GM23338 (cell line): ENCODE data around the gene ZNF70. TPM values are rescaled to one million over a fixed set of nuclear protein-coding genes. Genes with fewer than 3 reads are reported as not detected.

Experiments
- ATAC-seq: fragments of 200-7000 bp; cut with Tn5 transposase; 3 replicates; pipeline ENCODE4 v1.9.1; 2020
- DNase-seq: peaks from one replicate; pipeline ENCODE4 v3.0.0-alpha.2; 2015; ENCODE audit warnings: low spot score
- H2AFZ ChIP-seq: fragments of 200-600 bp; sonication (generic); 2 replicates; pipeline ENCODE4 v1.8.0; 2016; ENCODE audit warnings: antibody characterized with exemption, mild to moderate bottlenecking, moderate library complexity
- H3F3A ChIP-seq: fragments of 200-600 bp; sonication (generic); replicated peaks from 2 replicates; pipeline ENCODE4 v1.8.0; 2017; ENCODE audit warnings: antibody characterized with exemption, mixed run types, low read depth
- H3K27ac ChIP-seq: fragments of 200-600 bp; sonication (generic); 2 replicates; pipeline ENCODE4 v1.6.1; 2016; ENCODE audit warnings: low read depth
- H3K27me3 ChIP-seq: fragments of 200-600 bp; sonication (generic); 2 replicates; pipeline ENCODE4 v1.8.0; 2016; ENCODE audit warnings: mild to moderate bottlenecking, mixed run types, moderate library complexity; ENCODE audit not compliant: insufficient read depth
- H3K36me3 ChIP-seq: fragments of 200-600 bp; sonication (generic); 2 replicates; pipeline ENCODE4 v1.8.0; 2016; ENCODE audit warnings: mild to moderate bottlenecking; ENCODE audit not compliant: insufficient read depth
- H3K4me1 ChIP-seq: fragments of 200-600 bp; sonication (generic); 2 replicates; pipeline ENCODE4 v1.8.0; 2016; ENCODE audit warnings: mild to moderate bottlenecking, moderate library complexity; ENCODE audit not compliant: insufficient read depth
- H3K4me2 ChIP-seq: fragments of 200-600 bp; sonication (generic); 2 replicates; pipeline ENCODE4 v1.7.1; 2017; ENCODE audit warnings: mixed run types
- H3K4me3 ChIP-seq: fragments of 200-600 bp; sonication (generic); 2 replicates; pipeline ENCODE4 v1.6.1; 2016; ENCODE audit warnings: mixed run types
- H3K79me2 ChIP-seq: fragments of 200-600 bp; sonication (generic); replicated peaks from 2 replicates; pipeline ENCODE4 v1.8.0; 2017; ENCODE audit warnings: mild to moderate bottlenecking; ENCODE audit not compliant: insufficient read depth
- H3K9me2 ChIP-seq: fragments of 200-600 bp; sonication (generic); 2 replicates; pipeline ENCODE4 v1.8.0; 2017; ENCODE audit not compliant: insufficient read depth
- H4K20me1 ChIP-seq: fragments of 200-600 bp; sonication (generic); replicated peaks from 2 replicates; pipeline ENCODE4 v1.8.0; 2017; ENCODE audit warnings: mild to moderate bottlenecking; ENCODE audit not compliant: insufficient read depth
- H3K27ac Mint-ChIP-seq: 2 replicates; pipeline ENCODE4 v1.8.0; 2020; ENCODE audit warnings: inconsistent platforms, mild to moderate bottlenecking, moderate library complexity, mixed read lengths
- H3K27me3 Mint-ChIP-seq: 3 replicates; pipeline ENCODE4 v1.8.0; 2022; ENCODE audit warnings: low read depth, mild to moderate bottlenecking, moderate library complexity, mixed read lengths, inconsistent platforms; ENCODE audit not compliant: insufficient read depth, poor library complexity
- H3K36me3 Mint-ChIP-seq: 3 replicates; pipeline ENCODE4 v1.8.0; 2021; ENCODE audit warnings: low read depth, mild to moderate bottlenecking, inconsistent platforms, moderate library complexity, mixed read lengths
- H3K4me1 Mint-ChIP-seq: 3 replicates; pipeline ENCODE4 v1.8.0; 2020; ENCODE audit warnings: mild to moderate bottlenecking, inconsistent platforms, mixed read lengths
- H3K4me3 Mint-ChIP-seq: 3 replicates; pipeline ENCODE4 v1.8.0; 2021; ENCODE audit warnings: moderate library complexity, mild to moderate bottlenecking, inconsistent platforms, mixed read lengths
- H3K9me3 Mint-ChIP-seq: 3 replicates; pipeline ENCODE4 v1.8.0; 2020; ENCODE audit warnings: moderate library complexity, mild to moderate bottlenecking, inconsistent platforms, mixed read lengths
- JUNB ChIP-seq: IDR thresholded peaks from one replicate; pipeline ENCODE4 v1.6.1; 2016; ENCODE audit warnings: antibody characterized with exemption; ENCODE audit not compliant: unreplicated experiment
- NANOG ChIP-seq: IDR thresholded peaks from 2 replicates; pipeline ENCODE4 v1.6.1; 2016; ENCODE audit warnings: antibody characterized with exemption, borderline replicate concordance
- POLR2AphosphoS5 ChIP-seq: IDR thresholded peaks from 2 replicates; pipeline ENCODE4 v1.6.1; 2016; ENCODE audit warnings: antibody characterized with exemption, low read depth
- STAT1 ChIP-seq: IDR thresholded peaks from one replicate; pipeline ENCODE4 v1.6.1; 2016; ENCODE audit warnings: antibody characterized with exemption; ENCODE audit not compliant: unreplicated experiment
- polyA plus RNA-seq: library from polyadenylated mRNA; unstranded; fragments of >200 nt; fragmentation: Nextera tagmentation; extraction: Ambion mirVana; gene quantifications from 2 replicates; pipeline ENCODE4 v1.2.1, GENCODE V29; 2016
- total RNA-seq: library from RNA; depleted of rRNA; stranded (reverse); fragments of >200 nt; shearing (Covaris generic); gene quantifications from 2 replicates; pipeline ENCODE4 v1.2.3, GENCODE V29; 2014
- TF ChIP-seq, protein P1 (sequence below): fragments of 250-450 bp; sonication (Bioruptor Pico); IDR thresholded peaks from 2 replicates; pipeline ENCODE4 v1.5.0; 2020; ENCODE audit warnings: mild to moderate bottlenecking, moderate library complexity
- TF ChIP-seq, protein P2 (sequence below), 2 experiments: fragments of 200-600 bp in 1 of 2; sonication (generic) in 1 of 2; conservative IDR thresholded peaks; 2 replicates each; pipeline versions ENCODE4 v1.5.1 to v1.6.1; 2016 to 2017; ENCODE audit warnings: antibody characterized with exemption in 2 of 2, low read depth in 2 of 2, mild to moderate bottlenecking in 2 of 2, moderate library complexity in 1 of 2
- TF ChIP-seq, protein P3 (sequence below): IDR thresholded peaks from one replicate; pipeline ENCODE4 v1.6.1; 2018; ENCODE audit warnings: antibody characterized with exemption; ENCODE audit not compliant: unreplicated experiment
- TF ChIP-seq, protein P4 (sequence below): IDR thresholded peaks from 2 replicates; pipeline ENCODE4 v1.6.1; 2016; ENCODE audit warnings: antibody characterized with exemption

ZNF70 gene
- total and polyA plus RNA-seq, 2 experiments from 2014 or later: 0.45 to 2.6 TPM

DNA sequence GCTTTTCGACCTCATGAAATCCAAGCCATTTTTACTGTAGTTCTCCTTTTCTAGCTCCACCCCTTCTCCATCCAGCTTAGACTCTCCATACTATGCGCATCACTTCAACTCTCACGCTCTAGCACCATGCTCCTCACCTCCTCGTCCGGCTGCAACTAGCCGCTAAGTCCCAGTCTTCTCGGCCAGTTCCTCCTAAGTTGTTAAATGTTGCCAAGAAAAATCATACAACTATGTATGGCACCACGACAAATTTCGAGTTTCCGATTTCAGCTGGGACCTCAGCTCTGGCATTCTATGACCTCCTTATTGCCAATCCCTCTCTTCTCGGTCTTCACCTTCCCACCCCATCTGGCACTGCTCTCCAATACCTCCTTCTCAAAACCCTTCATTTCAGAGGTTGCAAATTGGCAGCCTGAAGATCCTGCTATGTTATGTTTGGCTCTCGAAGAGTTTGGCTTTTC is 1.0 kb downstream of the ZNF70 start:
- DNase-seq (no peak), ATAC-seq (no peak)
- peaks cover 7% of the 10 kb centered on the region for H3K36me3 Mint-ChIP-seq
- Histone ChIP-seq H2AFZ (no peak overlapping the region), H3K36me3 (no peaks in the 10 kb centered on the region), H4K20me1 (no peaks in the 10 kb centered on the region), H3K27me3 (no peaks in the 10 kb centered on the region), H3K4me3 (peak overlapping the region; percentile 91), H3K4me2 (peak overlapping the region; percentile 95), H3F3A (0 out of 2 replicates have a peak, but pooled peaks cover 5% of the 10 kb centered on the region), H3K4me1 (peaks cover 10% of the 10 kb centered on the region), H3K9me2 (no peaks in the 10 kb centered on the region), H3K79me2 (no peaks in the 10 kb centered on the region; the same call in 1 of the 2 replicates), H3K27ac (no peak overlapping the region)
- TF ChIP-seq POLR2AphosphoS5 (no peak), NANOG (no peak), JUNB (no peak), STAT1 (no peak)
- TF ChIP-seq, protein P1, sequence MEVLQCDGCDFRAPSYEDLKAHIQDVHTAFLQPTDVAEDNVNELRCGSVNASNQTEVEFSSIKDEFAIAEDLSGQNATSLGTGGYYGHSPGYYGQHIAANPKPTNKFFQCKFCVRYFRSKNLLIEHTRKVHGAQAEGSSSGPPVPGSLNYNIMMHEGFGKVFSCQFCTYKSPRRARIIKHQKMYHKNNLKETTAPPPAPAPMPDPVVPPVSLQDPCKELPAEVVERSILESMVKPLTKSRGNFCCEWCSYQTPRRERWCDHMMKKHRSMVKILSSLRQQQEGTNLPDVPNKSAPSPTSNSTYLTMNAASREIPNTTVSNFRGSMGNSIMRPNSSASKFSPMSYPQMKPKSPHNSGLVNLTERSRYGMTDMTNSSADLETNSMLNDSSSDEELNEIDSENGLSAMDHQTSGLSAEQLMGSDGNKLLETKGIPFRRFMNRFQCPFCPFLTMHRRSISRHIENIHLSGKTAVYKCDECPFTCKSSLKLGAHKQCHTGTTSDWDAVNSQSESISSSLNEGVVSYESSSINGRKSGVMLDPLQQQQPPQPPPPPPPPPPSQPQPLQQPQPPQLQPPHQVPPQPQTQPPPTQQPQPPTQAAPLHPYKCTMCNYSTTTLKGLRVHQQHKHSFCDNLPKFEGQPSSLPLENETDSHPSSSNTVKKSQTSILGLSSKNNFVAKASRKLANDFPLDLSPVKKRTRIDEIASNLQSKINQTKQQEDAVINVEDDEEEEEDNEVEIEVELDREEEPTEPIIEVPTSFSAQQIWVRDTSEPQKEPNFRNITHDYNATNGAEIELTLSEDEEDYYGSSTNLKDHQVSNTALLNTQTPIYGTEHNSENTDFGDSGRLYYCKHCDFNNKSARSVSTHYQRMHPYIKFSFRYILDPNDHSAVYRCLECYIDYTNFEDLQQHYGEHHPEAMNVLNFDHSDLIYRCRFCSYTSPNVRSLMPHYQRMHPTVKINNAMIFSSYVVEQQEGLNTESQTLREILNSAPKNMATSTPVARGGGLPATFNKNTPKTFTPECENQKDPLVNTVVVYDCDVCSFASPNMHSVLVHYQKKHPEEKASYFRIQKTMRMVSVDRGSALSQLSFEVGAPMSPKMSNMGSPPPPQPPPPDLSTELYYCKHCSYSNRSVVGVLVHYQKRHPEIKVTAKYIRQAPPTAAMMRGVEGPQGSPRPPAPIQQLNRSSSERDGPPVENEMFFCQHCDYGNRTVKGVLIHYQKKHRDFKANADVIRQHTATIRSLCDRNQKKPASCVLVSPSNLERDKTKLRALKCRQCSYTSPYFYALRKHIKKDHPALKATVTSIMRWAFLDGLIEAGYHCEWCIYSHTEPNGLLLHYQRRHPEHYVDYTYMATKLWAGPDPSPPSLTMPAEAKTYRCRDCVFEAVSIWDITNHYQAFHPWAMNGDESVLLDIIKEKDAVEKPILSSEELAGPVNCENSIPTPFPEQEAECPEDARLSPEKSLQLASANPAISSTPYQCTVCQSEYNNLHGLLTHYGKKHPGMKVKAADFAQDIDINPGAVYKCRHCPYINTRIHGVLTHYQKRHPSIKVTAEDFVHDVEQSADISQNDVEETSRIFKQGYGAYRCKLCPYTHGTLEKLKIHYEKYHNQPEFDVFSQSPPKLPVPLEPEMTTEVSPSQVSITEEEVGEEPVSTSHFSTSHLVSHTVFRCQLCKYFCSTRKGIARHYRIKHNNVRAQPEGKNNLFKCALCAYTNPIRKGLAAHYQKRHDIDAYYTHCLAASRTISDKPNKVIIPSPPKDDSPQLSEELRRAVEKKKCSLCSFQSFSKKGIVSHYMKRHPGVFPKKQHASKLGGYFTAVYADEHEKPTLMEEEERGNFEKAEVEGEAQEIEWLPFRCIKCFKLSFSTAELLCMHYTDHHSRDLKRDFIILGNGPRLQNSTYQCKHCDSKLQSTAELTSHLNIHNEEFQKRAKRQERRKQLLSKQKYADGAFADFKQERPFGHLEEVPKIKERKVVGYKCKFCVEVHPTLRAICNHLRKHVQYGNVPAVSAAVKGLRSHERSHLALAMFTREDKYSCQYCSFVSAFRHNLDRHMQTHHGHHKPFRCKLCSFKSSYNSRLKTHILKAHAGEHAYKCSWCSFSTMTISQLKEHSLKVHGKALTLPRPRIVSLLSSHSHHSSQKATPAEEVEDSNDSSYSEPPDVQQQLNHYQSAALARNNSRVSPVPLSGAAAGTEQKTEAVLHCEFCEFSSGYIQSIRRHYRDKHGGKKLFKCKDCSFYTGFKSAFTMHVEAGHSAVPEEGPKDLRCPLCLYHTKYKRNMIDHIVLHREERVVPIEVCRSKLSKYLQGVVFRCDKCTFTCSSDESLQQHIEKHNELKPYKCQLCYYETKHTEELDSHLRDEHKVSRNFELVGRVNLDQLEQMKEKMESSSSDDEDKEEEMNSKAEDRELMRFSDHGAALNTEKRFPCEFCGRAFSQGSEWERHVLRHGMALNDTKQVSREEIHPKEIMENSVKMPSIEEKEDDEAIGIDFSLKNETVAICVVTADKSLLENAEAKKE (CRISPR knock-in tag): no peak
- TF ChIP-seq, protein P2, sequence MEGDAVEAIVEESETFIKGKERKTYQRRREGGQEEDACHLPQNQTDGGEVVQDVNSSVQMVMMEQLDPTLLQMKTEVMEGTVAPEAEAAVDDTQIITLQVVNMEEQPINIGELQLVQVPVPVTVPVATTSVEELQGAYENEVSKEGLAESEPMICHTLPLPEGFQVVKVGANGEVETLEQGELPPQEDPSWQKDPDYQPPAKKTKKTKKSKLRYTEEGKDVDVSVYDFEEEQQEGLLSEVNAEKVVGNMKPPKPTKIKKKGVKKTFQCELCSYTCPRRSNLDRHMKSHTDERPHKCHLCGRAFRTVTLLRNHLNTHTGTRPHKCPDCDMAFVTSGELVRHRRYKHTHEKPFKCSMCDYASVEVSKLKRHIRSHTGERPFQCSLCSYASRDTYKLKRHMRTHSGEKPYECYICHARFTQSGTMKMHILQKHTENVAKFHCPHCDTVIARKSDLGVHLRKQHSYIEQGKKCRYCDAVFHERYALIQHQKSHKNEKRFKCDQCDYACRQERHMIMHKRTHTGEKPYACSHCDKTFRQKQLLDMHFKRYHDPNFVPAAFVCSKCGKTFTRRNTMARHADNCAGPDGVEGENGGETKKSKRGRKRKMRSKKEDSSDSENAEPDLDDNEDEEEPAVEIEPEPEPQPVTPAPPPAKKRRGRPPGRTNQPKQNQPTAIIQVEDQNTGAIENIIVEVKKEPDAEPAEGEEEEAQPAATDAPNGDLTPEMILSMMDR (conservative IDR thresholded peaks at IDR 0.05; ENCODE audit: low read depth in 2 of 2): no peak
- TF ChIP-seq, protein P3, sequence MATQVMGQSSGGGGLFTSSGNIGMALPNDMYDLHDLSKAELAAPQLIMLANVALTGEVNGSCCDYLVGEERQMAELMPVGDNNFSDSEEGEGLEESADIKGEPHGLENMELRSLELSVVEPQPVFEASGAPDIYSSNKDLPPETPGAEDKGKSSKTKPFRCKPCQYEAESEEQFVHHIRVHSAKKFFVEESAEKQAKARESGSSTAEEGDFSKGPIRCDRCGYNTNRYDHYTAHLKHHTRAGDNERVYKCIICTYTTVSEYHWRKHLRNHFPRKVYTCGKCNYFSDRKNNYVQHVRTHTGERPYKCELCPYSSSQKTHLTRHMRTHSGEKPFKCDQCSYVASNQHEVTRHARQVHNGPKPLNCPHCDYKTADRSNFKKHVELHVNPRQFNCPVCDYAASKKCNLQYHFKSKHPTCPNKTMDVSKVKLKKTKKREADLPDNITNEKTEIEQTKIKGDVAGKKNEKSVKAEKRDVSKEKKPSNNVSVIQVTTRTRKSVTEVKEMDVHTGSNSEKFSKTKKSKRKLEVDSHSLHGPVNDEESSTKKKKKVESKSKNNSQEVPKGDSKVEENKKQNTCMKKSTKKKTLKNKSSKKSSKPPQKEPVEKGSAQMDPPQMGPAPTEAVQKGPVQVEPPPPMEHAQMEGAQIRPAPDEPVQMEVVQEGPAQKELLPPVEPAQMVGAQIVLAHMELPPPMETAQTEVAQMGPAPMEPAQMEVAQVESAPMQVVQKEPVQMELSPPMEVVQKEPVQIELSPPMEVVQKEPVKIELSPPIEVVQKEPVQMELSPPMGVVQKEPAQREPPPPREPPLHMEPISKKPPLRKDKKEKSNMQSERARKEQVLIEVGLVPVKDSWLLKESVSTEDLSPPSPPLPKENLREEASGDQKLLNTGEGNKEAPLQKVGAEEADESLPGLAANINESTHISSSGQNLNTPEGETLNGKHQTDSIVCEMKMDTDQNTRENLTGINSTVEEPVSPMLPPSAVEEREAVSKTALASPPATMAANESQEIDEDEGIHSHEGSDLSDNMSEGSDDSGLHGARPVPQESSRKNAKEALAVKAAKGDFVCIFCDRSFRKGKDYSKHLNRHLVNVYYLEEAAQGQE: no peak
- TF ChIP-seq, protein P4, sequence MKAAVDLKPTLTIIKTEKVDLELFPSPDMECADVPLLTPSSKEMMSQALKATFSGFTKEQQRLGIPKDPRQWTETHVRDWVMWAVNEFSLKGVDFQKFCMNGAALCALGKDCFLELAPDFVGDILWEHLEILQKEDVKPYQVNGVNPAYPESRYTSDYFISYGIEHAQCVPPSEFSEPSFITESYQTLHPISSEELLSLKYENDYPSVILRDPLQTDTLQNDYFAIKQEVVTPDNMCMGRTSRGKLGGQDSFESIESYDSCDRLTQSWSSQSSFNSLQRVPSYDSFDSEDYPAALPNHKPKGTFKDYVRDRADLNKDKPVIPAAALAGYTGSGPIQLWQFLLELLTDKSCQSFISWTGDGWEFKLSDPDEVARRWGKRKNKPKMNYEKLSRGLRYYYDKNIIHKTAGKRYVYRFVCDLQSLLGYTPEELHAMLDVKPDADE: no peak
- peaks cover 29% of the 10 kb centered on the region for H3K4me1 Mint-ChIP-seq
- no peak overlapping the region for H3K27ac Mint-ChIP-seq
- H3K27me3 Mint-ChIP-seq: peaks cover 20% of the 10 kb centered on the region
- H3K9me3 Mint-ChIP-seq: no peaks in the 10 kb centered on the region
- H3K4me3 Mint-ChIP-seq: peak overlapping the region; percentile 80
